GM15510 (cell line): Measurements from ENCODE around the gene KPNA6.

Experiments used
- POLR2A ChIP-seq: IDR thresholded peaks from 3 replicates; pipeline ENCODE4 v1.6.1; 2011; ENCODE audit warnings: borderline replicate concordance; ENCODE audit not compliant: insufficient read length; ENCODE audit errors: extremely low read depth

The KPNA6 gene

DNA sequence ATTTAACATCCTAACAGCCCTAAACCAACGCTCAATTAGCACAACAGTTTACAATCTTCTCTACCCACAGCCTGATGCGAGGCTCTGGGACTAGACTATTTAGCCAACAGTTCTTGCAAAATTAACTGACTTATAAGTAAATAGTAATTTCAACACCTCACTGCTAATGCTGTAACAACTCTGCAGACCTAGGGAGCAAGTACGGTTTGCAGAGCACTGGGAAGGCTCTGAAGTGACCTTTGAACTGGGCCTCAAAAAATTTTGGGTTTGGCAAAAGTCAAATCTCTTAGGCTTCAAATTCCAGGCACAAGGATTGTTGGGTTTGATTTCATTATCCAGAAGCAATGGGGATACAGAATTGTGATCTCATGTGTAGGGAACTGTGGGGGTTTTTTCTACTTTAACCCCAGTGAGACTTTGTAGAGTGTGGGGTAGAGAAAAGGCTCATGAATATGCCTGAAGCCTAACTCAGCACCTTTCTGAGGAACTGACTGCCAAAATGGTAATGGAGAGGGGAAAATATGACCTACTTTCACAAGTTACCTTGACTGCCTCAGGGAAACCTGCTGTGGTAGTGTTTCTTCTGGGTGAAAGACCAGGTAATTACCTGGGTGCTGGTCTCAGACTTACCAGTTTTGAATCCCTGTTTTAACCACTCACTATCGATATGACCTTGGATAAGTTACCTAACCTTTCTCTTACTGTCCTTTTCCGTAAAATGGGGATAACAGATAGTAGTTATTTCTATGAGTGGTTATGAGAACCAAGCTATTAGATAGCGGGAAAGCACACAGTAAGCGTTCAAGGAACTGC, 70.7 kb downstream of the KPNA6 start:
- no peak for TF ChIP-seq POLR2A

DNA sequence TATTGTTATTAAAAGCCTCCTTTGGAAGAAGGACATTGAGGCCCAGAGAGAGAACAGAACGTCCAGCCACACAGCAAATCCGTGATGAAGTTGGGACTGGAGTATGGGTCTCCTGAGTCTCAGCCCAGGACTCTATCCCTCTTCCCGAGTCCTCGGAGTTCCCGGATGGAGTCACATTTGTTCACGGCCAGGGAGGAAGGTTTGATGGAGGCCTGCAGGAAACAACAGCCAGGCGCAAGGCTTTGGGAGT, 71.3 kb downstream of the KPNA6 start:
- TF ChIP-seq POLR2A, result no peak

DNA sequence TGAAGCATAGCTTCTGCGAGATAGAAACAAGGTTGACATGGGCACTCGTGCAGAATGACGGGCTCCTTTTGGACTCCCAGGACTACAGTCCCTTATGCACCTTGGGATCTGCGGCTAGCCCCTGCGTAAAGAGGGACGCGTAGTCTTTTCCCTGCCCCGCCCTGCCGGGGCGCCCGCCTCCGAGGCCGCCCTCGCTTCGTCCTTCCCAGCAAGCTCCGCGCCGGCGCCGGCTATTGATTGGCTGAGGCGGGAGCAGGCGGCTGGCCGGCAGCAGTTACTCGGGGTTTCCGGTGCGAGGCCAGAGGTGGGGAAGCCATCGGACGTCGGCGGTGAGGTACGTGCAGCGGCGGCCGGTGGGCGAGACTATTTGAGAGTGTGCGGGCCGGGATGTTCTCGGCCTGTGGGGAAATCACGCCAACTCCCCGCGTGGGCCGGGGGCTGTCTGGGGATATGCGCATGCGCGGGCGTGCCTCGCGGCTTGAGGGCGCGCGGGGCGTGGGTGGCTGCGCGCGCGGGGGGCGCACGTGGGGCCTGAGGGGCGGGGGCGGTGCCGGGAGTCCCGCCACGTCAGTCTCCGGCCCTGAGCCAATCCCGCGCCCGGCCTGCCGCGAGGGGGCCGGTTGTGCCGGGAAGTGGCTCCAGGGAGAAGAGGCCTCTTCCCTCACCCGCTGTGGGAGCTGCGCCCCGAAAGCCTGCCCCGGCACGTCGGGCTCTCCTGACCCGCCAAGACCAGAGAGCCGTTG, 71.8 kb downstream of the KPNA6 start, which contains the start of gene TXLNA:
Gene TXLNA, plus strand, starts transcription at position 233 of the 743 bp plus-strand sequence. CDS start 671 bp downstream, outside the sequence.
- TF ChIP-seq POLR2A, result peak; percentile 93

DNA sequence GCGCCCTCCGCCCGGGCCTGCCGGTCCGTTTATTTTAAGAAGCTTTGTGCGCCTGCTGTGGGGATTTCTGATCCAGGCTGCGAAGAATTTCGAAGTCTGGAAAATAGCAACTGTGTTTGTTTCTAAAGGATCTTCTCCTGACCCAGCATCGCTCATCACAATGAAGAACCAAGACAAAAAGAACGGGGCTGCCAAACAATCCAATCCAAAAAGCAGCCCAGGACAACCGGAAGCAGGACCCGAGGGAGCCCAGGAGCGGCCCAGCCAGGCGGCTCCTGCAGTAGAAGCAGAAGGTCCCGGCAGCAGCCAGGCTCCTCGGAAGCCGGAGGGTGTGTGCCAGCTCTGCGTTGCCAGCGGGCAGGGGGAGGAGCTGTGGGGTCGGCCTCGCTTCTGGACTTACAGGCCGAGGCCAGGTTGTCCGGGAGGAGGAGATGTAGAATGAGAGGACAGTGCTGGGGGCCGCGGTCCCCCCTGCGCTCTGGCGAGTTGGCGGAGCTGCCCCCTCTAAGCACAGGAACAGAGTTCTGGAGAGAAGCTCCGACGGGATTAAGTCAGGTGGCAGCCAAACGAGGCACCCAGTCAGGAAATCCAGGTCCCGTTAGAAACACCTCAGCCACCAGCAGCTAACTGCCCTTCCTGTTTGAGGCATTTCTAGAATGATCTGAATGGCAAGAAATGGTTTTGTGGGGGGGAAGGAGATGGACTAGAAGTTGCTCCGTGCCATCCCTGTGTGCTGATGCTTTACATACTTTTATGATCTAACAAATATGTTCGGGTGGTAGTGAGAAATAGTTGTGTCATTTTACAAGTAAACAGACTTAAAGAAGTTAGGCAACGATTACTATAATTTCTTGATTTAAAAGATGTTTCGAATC, 72.6 kb downstream of the KPNA6 start:
- TF ChIP-seq POLR2A, result no peak

DNA sequence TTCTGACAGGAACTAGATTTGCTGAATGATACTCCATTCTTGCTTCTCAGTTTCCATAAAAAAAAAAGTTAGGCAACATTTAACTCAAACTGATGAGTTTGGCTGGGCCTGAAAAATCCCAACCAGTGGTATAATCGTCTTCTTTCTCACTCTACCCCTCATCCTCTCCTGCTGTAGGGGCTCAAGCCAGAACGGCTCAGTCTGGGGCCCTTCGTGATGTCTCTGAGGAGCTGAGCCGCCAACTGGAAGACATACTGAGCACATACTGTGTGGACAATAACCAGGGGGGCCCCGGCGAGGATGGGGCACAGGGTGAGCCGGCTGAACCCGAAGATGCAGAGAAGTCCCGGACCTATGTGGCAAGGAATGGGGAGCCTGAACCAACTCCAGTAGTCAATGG, 73.2 kb downstream of the KPNA6 start:
- TF ChIP-seq POLR2A, result no peak

DNA sequence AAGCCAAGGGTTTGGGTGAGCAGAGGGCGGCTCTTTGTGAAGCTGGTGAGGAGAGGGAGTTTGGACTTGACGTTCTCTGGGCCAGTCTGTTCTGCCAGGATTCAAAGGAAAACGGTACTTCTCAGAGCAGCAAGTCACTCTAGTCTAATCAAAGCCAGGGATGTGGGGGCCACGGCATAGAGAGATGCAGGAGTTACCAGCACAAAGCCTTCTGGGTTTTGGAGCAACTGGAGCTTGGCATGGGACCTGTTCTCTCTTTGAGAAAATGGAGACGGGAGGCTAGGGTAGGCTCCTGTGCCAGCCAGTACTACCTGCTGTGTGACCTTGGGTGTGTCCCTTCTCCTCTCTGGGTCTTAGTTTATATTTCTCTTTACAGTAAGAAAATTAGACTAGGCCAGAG, 73.7 kb downstream of the KPNA6 start:
- no peak for TF ChIP-seq POLR2A

DNA sequence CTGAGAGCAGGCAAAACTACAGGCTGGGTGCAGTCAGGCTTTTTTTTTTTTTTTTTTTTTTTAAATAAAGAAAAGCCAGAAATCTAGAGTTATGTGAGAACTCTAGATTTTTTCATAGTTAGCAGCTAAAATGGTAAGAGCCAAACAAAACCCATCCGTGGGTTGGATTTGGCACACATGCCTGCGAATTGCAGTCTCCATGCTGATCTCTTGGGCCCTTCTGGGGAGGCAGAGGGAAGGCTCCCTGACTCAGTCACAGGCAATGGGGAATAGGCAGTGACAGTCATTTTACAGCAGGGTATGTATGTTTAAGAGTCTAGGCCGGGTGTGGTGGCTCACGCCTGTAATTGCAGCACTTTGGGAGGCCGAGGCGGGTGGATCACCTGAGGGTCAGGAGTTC, 74.2 kb downstream of the KPNA6 start:
- TF ChIP-seq POLR2A, result no peak

DNA sequence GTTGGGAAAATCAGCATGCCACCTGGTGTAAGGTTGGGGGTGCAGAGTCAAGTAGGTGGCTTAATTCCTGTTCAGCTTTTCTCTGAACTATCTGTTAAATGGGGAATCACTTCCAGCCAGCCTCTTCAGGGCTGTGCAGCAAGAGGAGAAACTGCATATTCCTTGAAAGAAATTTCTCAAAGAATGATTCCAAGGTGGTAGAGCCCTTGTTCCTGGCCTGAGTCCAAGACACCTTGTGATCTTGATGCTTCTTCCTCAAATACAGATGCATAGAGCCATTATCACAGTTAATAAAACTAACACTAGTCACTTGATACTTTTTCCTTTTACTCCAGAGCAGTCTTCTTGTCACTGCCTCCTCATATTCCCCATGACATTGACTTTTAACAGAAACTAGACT, 76.8 kb downstream of the KPNA6 start:
- TF ChIP-seq POLR2A, result no peak

DNA sequence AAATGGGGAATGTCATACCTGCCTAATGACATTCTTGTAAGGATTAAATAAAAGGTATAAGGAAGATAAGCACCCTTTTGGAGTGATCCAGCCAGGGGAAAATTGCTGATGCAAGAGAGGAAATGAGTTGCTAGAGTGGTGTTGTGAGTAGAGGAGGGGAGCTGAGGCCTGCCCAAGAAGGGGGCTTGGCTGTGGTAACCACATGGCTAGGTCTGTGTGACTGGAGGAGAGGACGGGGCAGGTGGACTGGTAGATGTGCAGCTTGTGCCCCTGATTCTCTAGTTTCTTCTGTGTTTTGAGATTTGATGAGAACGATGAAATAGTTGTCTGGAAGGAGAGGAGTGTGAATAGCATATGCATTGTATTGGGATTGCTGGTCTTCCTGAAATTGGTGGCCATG, 78.2 kb downstream of the KPNA6 start:
- no peak for TF ChIP-seq POLR2A

DNA sequence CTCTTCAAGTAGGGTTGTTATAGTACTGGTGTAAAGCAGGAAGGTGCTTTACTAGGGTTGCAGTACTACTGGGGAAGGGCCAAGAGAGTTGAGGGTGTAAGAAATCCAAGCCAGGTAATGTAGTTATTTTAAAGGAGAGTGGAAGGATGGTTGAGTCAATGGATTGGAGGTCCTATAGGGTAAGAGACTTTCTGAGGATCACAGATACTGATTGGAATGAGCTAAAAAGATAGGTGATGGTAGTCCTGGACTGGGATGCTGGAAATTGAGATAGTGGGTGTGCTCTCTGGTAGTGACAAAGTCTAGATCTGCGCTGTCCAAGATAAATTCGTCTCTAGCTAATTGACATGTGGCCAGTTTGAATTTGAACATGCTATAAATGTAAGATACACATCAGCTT, 78.6 kb downstream of the KPNA6 start:
- TF ChIP-seq POLR2A, result no peak

DNA sequence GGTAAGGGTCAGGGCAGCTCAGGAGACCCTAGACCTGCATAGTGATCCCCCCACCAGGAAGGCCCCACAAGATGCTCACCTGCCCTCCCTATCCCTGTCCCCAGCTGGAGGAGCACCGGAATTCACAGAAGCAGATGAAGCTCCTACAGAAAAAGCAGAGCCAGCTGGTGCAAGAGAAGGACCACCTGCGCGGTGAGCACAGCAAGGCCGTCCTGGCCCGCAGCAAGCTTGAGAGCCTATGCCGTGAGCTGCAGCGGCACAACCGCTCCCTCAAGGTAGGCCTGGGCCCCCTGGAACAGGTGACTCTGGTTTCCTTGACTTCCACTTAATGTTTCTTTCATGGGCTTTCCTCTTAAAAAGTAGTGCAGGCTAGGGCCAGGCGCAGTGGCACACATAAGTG, 80.0 kb downstream of the KPNA6 start:
- TF ChIP-seq POLR2A, result no peak

DNA sequence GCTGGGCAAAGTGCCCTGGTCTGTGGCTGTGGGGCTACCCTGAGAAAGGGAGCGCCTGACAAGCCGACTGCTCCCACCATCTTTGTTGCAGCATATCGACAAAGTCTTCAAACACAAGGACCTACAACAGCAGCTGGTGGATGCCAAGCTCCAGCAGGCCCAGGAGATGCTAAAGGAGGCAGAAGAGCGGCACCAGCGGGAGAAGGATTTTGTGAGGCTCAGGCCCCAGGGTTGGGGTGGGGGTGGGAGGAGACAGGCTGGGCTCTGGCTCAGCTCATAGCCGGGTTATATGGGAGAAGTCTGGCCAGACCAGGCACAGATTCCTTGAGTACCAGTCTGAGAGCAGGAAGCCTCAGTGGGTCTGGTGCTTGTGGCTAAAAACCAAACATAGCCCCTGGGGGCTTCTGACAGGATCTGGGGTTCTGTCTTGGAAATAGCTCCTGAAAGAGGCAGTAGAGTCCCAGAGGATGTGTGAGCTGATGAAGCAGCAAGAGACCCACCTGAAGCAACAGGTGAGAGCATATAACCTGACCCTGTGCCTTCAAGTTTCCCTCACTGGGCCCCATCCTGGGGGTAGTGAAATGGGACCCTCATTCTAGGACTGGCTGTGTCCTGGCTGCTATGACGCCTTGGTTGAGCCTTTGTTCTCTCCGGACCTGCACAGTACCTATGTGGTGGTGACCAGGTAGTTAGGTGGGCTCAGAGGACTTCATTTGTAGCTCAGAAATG, 84.5 kb downstream of the KPNA6 start:
- no peak for TF ChIP-seq POLR2A

DNA sequence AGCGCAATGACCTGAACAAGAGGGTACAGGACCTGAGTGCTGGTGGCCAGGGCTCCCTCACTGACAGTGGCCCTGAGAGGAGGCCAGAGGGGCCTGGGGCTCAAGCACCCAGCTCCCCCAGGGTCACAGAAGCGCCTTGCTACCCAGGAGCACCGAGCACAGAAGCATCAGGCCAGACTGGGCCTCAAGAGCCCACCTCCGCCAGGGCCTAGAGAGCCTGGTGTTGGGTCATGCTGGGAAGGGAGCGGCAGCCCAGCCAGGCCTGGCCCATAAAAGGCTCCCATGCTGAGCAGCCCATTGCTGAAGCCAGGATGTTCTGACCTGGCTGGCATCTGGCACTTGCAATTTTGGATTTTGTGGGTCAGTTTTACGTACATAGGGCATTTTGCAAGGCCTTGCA, 87.1 kb downstream of the KPNA6 start:
- no peak for TF ChIP-seq POLR2A

DNA sequence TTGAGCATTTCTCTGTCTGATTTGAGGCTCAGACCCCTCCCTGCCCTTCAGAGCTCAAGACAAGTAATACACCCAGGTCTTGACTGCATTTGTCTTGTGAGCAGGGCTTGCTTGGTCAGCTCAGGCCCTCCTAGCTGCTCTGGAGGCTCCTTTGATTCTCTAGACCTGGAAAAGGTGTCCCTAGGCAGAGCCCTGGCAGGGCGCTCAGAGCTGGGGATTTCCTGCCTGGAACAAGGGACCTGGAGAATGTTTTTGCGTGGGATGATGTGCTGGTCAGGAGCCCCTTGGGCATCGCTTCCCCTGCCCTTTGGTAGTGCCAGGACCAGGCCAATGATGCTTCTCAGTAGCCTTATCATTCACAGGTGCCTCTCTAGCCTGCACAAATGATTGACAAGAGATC, 87.7 kb downstream of the KPNA6 start:
- no peak for TF ChIP-seq POLR2A
